HCT116 (cell line): ENCODE data around the gene CD200. TPM values are rescaled to one million over a fixed set of nuclear protein-coding genes. Genes with fewer than 3 reads are reported as not detected.

Experiments used
- ATAC-seq: fragments of 200-7000 bp; cut with Tn5 transposase; 2 replicates; pipeline ENCODE4 v1.9.1; 2020; ENCODE audit warnings: mild to moderate bottlenecking, moderate library complexity
- BruUV-seq: library from RNA; stranded (reverse); fragments of 400-500 nt; replicated peaks from 2 replicates; lab custom pipeline; 2021; lab: Mats Ljungman, UMichigan
- CTCF ChIA-PET: fragments of 300-600 bp; sonication (Branson Sonifier 250); formaldehyde crosslinking; loops from one replicate; lab custom pipeline; 2021; ENCODE audit warnings: antibody characterized with exemption; lab: Charles Lee
- POLR2A ChIA-PET: fragments of 300-600, 350-600 bp; sonication (Branson Sonifier 250); formaldehyde crosslinking; loops from one replicate; lab custom pipeline; 2021; ENCODE audit warnings: antibody characterized with exemption; lab: Charles Lee
- RAD21 ChIA-PET, 2 experiments: fragments of 300-600 bp; sonication (Branson Sonifier 250); formaldehyde crosslinking; loops; one replicate each; lab custom pipeline; 2023; ENCODE audit warnings: low total read pairs in 2 of 2; ENCODE audit not compliant: uncharacterized antibody in 2 of 2, unreplicated experiment in 2 of 2, low non-redundant PET in 1 of 2; lab: Charles Lee
- DNase-seq: peaks from one replicate; pipeline ENCODE4 v3.0.0-alpha.2; 2010; ENCODE audit warnings: low read depth, low spot score
- H2AFZ ChIP-seq: fragments of 200-600 bp; shearing (Covaris generic), sonication (generic); 2 replicates; pipeline ENCODE4 v1.6.1; 2017; ENCODE audit warnings: low read depth, mixed run types, mixed read lengths, antibody characterized with exemption, low read length; ENCODE audit not compliant: poor library complexity, severe bottlenecking
- H3K27ac ChIP-seq: 2 replicates; pipeline ENCODE4 v1.5.1; 2012; ENCODE audit warnings: low read depth, low read length
- H3K27me3 ChIP-seq: fragments of 200-600 bp; sonication (generic); 2 replicates; pipeline ENCODE4 v1.6.1; 2016; ENCODE audit warnings: mixed run types, low read length, mixed read lengths; ENCODE audit not compliant: insufficient read depth
- H3K36me3 ChIP-seq, 2 experiments: fragments of 200-500 bp in 1 of 2; fragments of 200-600 bp in 1 of 2; sonication (Bioruptor generic) in 1 of 2; sonication (generic) in 1 of 2; 2 replicates each; pipeline versions ENCODE4 v1.5.1 to v1.6.1; 2014 to 2016; ENCODE audit warnings: low read length in 2 of 2, inconsistent platforms in 1 of 2, mixed read lengths in 1 of 2, mixed run types in 1 of 2; ENCODE audit not compliant: insufficient read depth in 2 of 2, control insufficient read depth in 1 of 2
- H3K4me1 ChIP-seq, 2 experiments: fragments of 200-600 bp in 1 of 2; sonication (generic) in 1 of 2; 2 replicates each; pipeline versions ENCODE4 v1.5.1 to v1.6.1; 2012 to 2017; ENCODE audit warnings: low read length in 2 of 2, inconsistent platforms in 1 of 2, mild to moderate bottlenecking in 1 of 2, mixed read lengths in 1 of 2, mixed run types in 1 of 2, moderate library complexity in 1 of 2; ENCODE audit not compliant: insufficient read depth in 2 of 2, control insufficient read depth in 1 of 2
- H3K4me2 ChIP-seq: fragments of 200-600 bp; sonication (generic); 2 replicates; pipeline ENCODE4 v1.6.1; 2017; ENCODE audit warnings: mixed run types, low read length, mixed read lengths
- H3K4me3 ChIP-seq, 2 experiments: fragments of 200-600 bp in 1 of 2; sonication (generic) in 1 of 2; replicated peaks in 1 of 2; 2 replicates each; pipeline ENCODE4 v1.5.1; 2011 to 2016; ENCODE audit warnings: low read length in 2 of 2, control low read depth in 1 of 2, low read depth in 1 of 2, mild to moderate bottlenecking in 1 of 2, mixed read lengths in 1 of 2, mixed run types in 1 of 2
- H3K79me2 ChIP-seq: fragments of 200-600 bp; sonication (generic); 2 replicates; pipeline ENCODE4 v1.6.1; 2017; ENCODE audit warnings: mild to moderate bottlenecking, mixed run types, low read length, moderate library complexity, mixed read lengths; ENCODE audit not compliant: insufficient read depth
- H3K9ac ChIP-seq: fragments of 200-600 bp; sonication (generic); 2 replicates; pipeline ENCODE4 v1.6.1; 2016; ENCODE audit warnings: low read length, mixed read lengths
- H3K9me2 ChIP-seq: fragments of 200-600 bp; sonication (generic), shearing (Covaris generic); 2 replicates; pipeline ENCODE4 v1.6.1; 2017; ENCODE audit warnings: mixed run types, mild to moderate bottlenecking, moderate library complexity; ENCODE audit not compliant: insufficient read depth
- H3K9me3 ChIP-seq, 2 experiments: fragments of 200-500 bp in 1 of 2; fragments of 200-600 bp in 1 of 2; sonication (Bioruptor generic) in 1 of 2; sonication (generic) in 1 of 2; 2 replicates each; pipeline ENCODE4 v1.6.1; 2014 to 2017; ENCODE audit warnings: low read length in 2 of 2, mixed read lengths in 2 of 2, inconsistent platforms in 1 of 2, low read depth in 1 of 2, mild to moderate bottlenecking in 1 of 2, mixed run types in 1 of 2, moderate library complexity in 1 of 2; ENCODE audit not compliant: control insufficient read depth in 1 of 2, insufficient read depth in 1 of 2
- H4K20me1 ChIP-seq: fragments of 200-600 bp; sonication (generic), shearing (Covaris generic); 2 replicates; pipeline ENCODE4 v1.6.1; 2017; ENCODE audit warnings: mixed run types, mild to moderate bottlenecking, moderate library complexity; ENCODE audit not compliant: insufficient read depth
- ATF3 ChIP-seq: IDR thresholded peaks from 2 replicates; pipeline ENCODE4 v1.6.1; 2012
- CBX3 ChIP-seq: IDR thresholded peaks from 2 replicates; pipeline ENCODE4 v1.6.1; 2012; ENCODE audit warnings: low read depth
- CTCF ChIP-seq, 3 experiments: fragments of 200-600 bp in 1 of 3; sonication (generic) in 1 of 3; IDR thresholded peaks in 2 of 3; conservative IDR thresholded peaks in 1 of 3; 2 replicates each; pipeline ENCODE4 v1.5.1; 2012 to 2017; ENCODE audit warnings: low read depth in 2 of 3, low read length in 2 of 3, antibody characterized with exemption in 1 of 3, borderline replicate concordance in 1 of 3, control low read depth in 1 of 3, mild to moderate bottlenecking in 1 of 3, mixed read lengths in 1 of 3, mixed run types in 1 of 3, moderate library complexity in 1 of 3; ENCODE audit not compliant: insufficient read depth in 1 of 3
- EGR1 ChIP-seq: IDR thresholded peaks from 2 replicates; pipeline ENCODE4 v1.6.1; 2012; ENCODE audit warnings: low read depth
- ELF1 ChIP-seq: IDR thresholded peaks from 2 replicates; pipeline ENCODE4 v1.6.1; 2012; ENCODE audit warnings: low read depth, borderline replicate concordance
- EZH2 ChIP-seq: fragments of 200-600 bp; sonication (generic); IDR thresholded peaks from 2 replicates; pipeline ENCODE4 v1.6.1; 2017; ENCODE audit warnings: antibody characterized with exemption, mixed run types
- FOSL1 ChIP-seq: IDR thresholded peaks from 2 replicates; pipeline ENCODE4 v1.6.1; 2012; ENCODE audit warnings: low read depth
- MAX ChIP-seq: IDR thresholded peaks from 2 replicates; pipeline ENCODE4 v1.6.1; 2012
- POLR2A ChIP-seq: IDR thresholded peaks from 2 replicates; pipeline ENCODE4 v1.7.0; 2011; ENCODE audit warnings: borderline replicate concordance; ENCODE audit not compliant: insufficient read depth, insufficient read length; ENCODE audit errors: extremely low read depth
- POLR2AphosphoS5 ChIP-seq: IDR thresholded peaks from 2 replicates; pipeline ENCODE4 v1.6.1; 2011; ENCODE audit warnings: mild to moderate bottlenecking, low read depth, low read length, moderate library complexity
- RAD21 ChIP-seq: IDR thresholded peaks from 2 replicates; pipeline ENCODE4 v1.6.1; 2012; ENCODE audit warnings: low read depth, mild to moderate bottlenecking
- REST ChIP-seq: IDR thresholded peaks from 2 replicates; pipeline ENCODE4 v1.6.1; 2012; ENCODE audit warnings: low read depth
- SIN3A ChIP-seq: IDR thresholded peaks from 2 replicates; pipeline ENCODE4 v1.6.1; 2012; ENCODE audit warnings: low read depth
- SRF ChIP-seq: IDR thresholded peaks from 2 replicates; pipeline ENCODE4 v1.6.1; 2012; ENCODE audit warnings: low read depth
- YY1 ChIP-seq: IDR thresholded peaks from 2 replicates; pipeline ENCODE4 v1.6.1; 2011; ENCODE audit warnings: low read length, low read depth, moderate library complexity, mild to moderate bottlenecking; ENCODE audit not compliant: insufficient replicate concordance; ENCODE audit errors: extremely low read depth
- ZBTB33 ChIP-seq: IDR thresholded peaks from 2 replicates; pipeline ENCODE4 v1.6.1; 2011; ENCODE audit warnings: mild to moderate bottlenecking, low read length, moderate library complexity; ENCODE audit not compliant: insufficient replicate concordance; ENCODE audit errors: extremely low read depth
- ZFX ChIP-seq: fragments of 450-650 bp; IDR thresholded peaks from 2 replicates; pipeline ENCODE4 v1.6.1; 2017
- ZNF274 ChIP-seq: fragments of 200-500 bp; sonication (Bioruptor generic); IDR thresholded peaks from 2 replicates; pipeline ENCODE4 v1.6.1; 2014; ENCODE audit warnings: mild to moderate bottlenecking, low read depth, low read length, inconsistent platforms
- intact Hi-C: fragments of 100-400 bp; cut with micrococcal nuclease; formaldehyde crosslinking; loops from 2 replicates; pipeline ENCODE4 v1.10.0; 2022
- total RNA-seq: library from RNA; stranded (reverse); gene quantifications from one replicate; pipeline ENCODE4 v1.2.1, GENCODE V29; 2021; ENCODE audit not compliant: unreplicated experiment

CD200 gene
- total RNA-seq, 1 experiment from 2014 or later = not detected

- Histone ChIP-seq H3K79me2 (no peaks in the 10 kb centered on the region), H3K9ac (no peak overlapping the region), H3K27me3 (no peaks in the 10 kb centered on the region; the same call in 1 of the 2 replicates), H2AFZ (no peak overlapping the region), H3K4me1 (no peaks in the 10 kb centered on the region), H3K36me3 (no peaks in the 10 kb centered on the region), H3K4me3 (no peak overlapping the region), H4K20me1 (no peaks in the 10 kb centered on the region), H3K9me2 (no peaks in the 10 kb centered on the region), H3K4me2 (no peak overlapping the region), H3K9me3 (no peaks in the 10 kb centered on the region), H3K27ac (no peak overlapping the region)
- POLR2A ChIA-PET = no interaction called here
- DNase-seq (no peak), ATAC-seq (no peak)
- intact Hi-C loops = no loop called here
- BruUV-seq = no TSS peak
- RAD21 ChIA-PET = no interaction called here
- TF ChIP-seq SRF (no peak), ZBTB33 (no peak), ZNF274 (no peak), CTCF (IDR thresholded peaks at IDR 0.05 in 2 of 3, conservative IDR thresholded peaks at IDR 0.05 in 1 of 3; ENCODE audit: borderline replicate concordance in 1 of 3, insufficient read depth in 1 of 3, low read depth in 2 of 3, low read length in 2 of 3) (no peak), EZH2 (no peak), EGR1 (no peak), CBX3 (no peak), RAD21 (no peak), MAX (no peak), REST (no peak), ZFX (no peak), SIN3A (no peak), YY1 (no peak), FOSL1 (no peak), POLR2A (no peak), POLR2AphosphoS5 (no peak), ELF1 (no peak), ATF3 (no peak)
- CTCF ChIA-PET = no interaction called here
These were observed 16.0 kb downstream of the CD200 start for GRCh38 chr3:112348943-112349342.
